PC-3 (cell line): ENCODE measurements around the gene RND3.

Experiments
- EZH2 ChIP-seq: fragments of 300-600 bp; sonication (generic); IDR thresholded peaks from one replicate; pipeline ENCODE4 v1.6.1; 2017; ENCODE audit warnings: antibody characterized with exemption, mild to moderate bottlenecking, low read length; ENCODE audit not compliant: unreplicated experiment
- TF ChIP-seq, protein P1 (sequence below): fragments of 300-600 bp; sonication (generic); conservative IDR thresholded peaks from 2 replicates; pipeline ENCODE4 v1.5.1; 2017; ENCODE audit warnings: antibody characterized with exemption, low read depth, mild to moderate bottlenecking, low read length

DNA sequence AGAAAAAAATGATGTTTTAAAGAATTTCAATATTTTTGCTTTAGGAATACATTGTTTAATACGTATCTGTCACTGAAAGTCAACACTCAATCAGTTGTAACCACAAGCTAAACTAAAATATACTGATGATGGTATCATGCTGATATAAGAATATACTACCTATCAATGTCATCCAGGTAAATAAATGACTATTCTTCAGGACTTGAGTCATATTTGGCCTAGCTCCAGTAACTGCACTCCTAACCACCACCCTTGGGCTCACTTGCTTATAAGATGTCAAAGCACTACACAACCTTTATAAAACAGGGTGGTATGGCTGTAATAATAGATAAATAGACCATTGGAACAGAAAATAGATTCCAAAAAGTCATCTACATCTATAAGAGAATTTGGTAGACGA, 48.8 kb downstream of the RND3 start:
- TF ChIP-seq, protein P1, sequence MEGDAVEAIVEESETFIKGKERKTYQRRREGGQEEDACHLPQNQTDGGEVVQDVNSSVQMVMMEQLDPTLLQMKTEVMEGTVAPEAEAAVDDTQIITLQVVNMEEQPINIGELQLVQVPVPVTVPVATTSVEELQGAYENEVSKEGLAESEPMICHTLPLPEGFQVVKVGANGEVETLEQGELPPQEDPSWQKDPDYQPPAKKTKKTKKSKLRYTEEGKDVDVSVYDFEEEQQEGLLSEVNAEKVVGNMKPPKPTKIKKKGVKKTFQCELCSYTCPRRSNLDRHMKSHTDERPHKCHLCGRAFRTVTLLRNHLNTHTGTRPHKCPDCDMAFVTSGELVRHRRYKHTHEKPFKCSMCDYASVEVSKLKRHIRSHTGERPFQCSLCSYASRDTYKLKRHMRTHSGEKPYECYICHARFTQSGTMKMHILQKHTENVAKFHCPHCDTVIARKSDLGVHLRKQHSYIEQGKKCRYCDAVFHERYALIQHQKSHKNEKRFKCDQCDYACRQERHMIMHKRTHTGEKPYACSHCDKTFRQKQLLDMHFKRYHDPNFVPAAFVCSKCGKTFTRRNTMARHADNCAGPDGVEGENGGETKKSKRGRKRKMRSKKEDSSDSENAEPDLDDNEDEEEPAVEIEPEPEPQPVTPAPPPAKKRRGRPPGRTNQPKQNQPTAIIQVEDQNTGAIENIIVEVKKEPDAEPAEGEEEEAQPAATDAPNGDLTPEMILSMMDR = no peak
- TF ChIP-seq EZH2 = no peak
